Natural killer cell (primary cell): ENCODE results near the gene ADAMTS17. TPM values are rescaled to one million over a fixed set of nuclear protein-coding genes. Genes with fewer than 3 reads are reported as not detected.
"Not testable (repeated sequence)": the region's sequence is repeated elsewhere in the genome, so short reads cannot be mapped to it uniquely, and the experiment has no call there.

Experiments
- ATAC-seq, 3 donors: fragments of 150-1000 bp in 2 of 3; fragments of 200-7000 bp in 1 of 3; cut with Tn5 transposase; 1 replicate in 1 of 3; 2 replicates in 2 of 3; pipeline ENCODE4 v1.10.0; 2021; ENCODE audit warnings: mild to moderate bottlenecking in 2 of 3, moderate library complexity in 2 of 3
- DNase-seq, 2 donors: peaks; one replicate each; pipeline versions ENCODE4 v3.0.0 to v3.0.0-alpha.2; 2013 to 2021; ENCODE audit warnings: mixed read lengths in 1 of 2
- H3K27ac ChIP-seq: one replicate; pipeline ENCODE4 v1.5.1; 2013; ENCODE audit warnings: mild to moderate bottlenecking, low read length
- H3K27me3 ChIP-seq: one replicate; pipeline ENCODE4 v1.6.1; 2013; ENCODE audit warnings: low read length; ENCODE audit not compliant: control insufficient read depth, insufficient read depth
- H3K36me3 ChIP-seq: one replicate; pipeline ENCODE4 v1.6.1; 2013; ENCODE audit warnings: low read length; ENCODE audit not compliant: control insufficient read depth, insufficient read depth
- H3K4me1 ChIP-seq: one replicate; pipeline ENCODE4 v1.6.1; 2013; ENCODE audit warnings: low read length; ENCODE audit not compliant: control insufficient read depth, insufficient read depth
- H3K4me3 ChIP-seq: one replicate; pipeline ENCODE4 v1.5.1; 2013; ENCODE audit warnings: low read length
- H3K9me3 ChIP-seq: one replicate; pipeline ENCODE4 v1.6.1; 2013; ENCODE audit warnings: low read length; ENCODE audit not compliant: control insufficient read depth, insufficient read depth
- H3K27ac Mint-ChIP-seq, 2 donors: one replicate each; pipeline ENCODE4 v1.8.0; 2022; ENCODE audit warnings: mild to moderate bottlenecking in 2 of 2, mixed read lengths in 2 of 2, moderate library complexity in 1 of 2
- H3K27me3 Mint-ChIP-seq, 2 donors: one replicate each; pipeline ENCODE4 v1.8.0; 2022; ENCODE audit warnings: low read depth in 2 of 2, mixed read lengths in 2 of 2
- H3K36me3 Mint-ChIP-seq: one replicate; pipeline ENCODE4 v1.8.0; 2022; ENCODE audit warnings: mixed read lengths
- H3K4me1 Mint-ChIP-seq, 2 donors: one replicate each; pipeline ENCODE4 v1.8.0; 2022; ENCODE audit warnings: mixed read lengths in 2 of 2
- H3K4me3 Mint-ChIP-seq: one replicate; pipeline ENCODE4 v1.8.0; 2022; ENCODE audit warnings: mild to moderate bottlenecking, moderate library complexity, mixed read lengths
- H3K9me3 Mint-ChIP-seq, 2 donors: one replicate each; pipeline ENCODE4 v1.8.0; 2022; ENCODE audit warnings: mixed read lengths in 2 of 2
- CTCF ChIP-seq: fragments of 200-600 bp; IDR thresholded peaks from one replicate; pipeline ENCODE4 v1.8.0; 2022; ENCODE audit warnings: antibody characterized with exemption
- WGBS: methylation state at CpG from one replicate; pipeline ENCODE4 v1.1.7; 2013; ENCODE audit warnings: missing lambda C conversion rate; ENCODE audit not compliant: insufficient coverage; 5-methylcytosine and 5-hydroxymethylcytosine counted together
- intact Hi-C: fragments of 100-400 bp; cut with micrococcal nuclease; formaldehyde crosslinking; loops from one replicate; pipeline ENCODE4 v1.14.2; 2022
- total RNA-seq, 4 donors: library from RNA; stranded (reverse); fragments of 120-200 nt in 1 of 4; gene quantifications; one replicate each; pipeline versions ENCODE4 v1.2.3 to v1.2.4, GENCODE V29; 2013 to 2022

Gene ADAMTS17
- total RNA-seq, 3 donors from 2014 or later (not counting 1 experiment from before 2014, with no cell fraction given) = 4.8 to 9.5 (median 5.3) TPM

GRCh38 chr15:99981839-99982658 lies 359.7 kb downstream of the ADAMTS17 start:
- H3K27ac ChIP-seq = no peak overlapping the region
- no peaks in the 10 kb centered on the region for H3K9me3 ChIP-seq
- Mint-ChIP-seq H3K36me3 (no peaks in the 10 kb centered on the region), H3K4me3 (no peak overlapping the region), H3K4me1 (no peaks in the 10 kb centered on the region), H3K27ac (no peak overlapping the region), H3K27me3 (peaks cover 6 to 28% of the 10 kb centered on the region in 2 donors), H3K9me3 (no peaks in the 10 kb centered on the region)
- no peak for TF ChIP-seq CTCF
- no peak for DNase-seq
- 75% methylated on average over 16 of the region's 16 CpGs for WGBS
- peaks cover 7% of the 10 kb centered on the region for H3K4me1 ChIP-seq
- no peaks in the 10 kb centered on the region for H3K36me3 ChIP-seq
- H3K27me3 ChIP-seq = peaks cover 3% of the 10 kb centered on the region
- H3K4me3 ChIP-seq = no peak overlapping the region
- no peak for ATAC-seq
- intact Hi-C loops = no loop called here

GRCh38 chr15:99981191-99981647 lies 360.6 kb downstream of the ADAMTS17 start:
- Mint-ChIP-seq H3K36me3 (no peaks in the 10 kb centered on the region), H3K27me3 (peaks cover 6 to 28% of the 10 kb centered on the region in 2 donors), H3K27ac (no peak overlapping the region), H3K9me3 (no peaks in the 10 kb centered on the region), H3K4me3 (no peak overlapping the region), H3K4me1 (no peaks in the 10 kb centered on the region)
- H3K4me3 ChIP-seq = no peak overlapping the region
- 63% methylated on average over 1 of the region's 1 CpG for WGBS
- peaks cover 7% of the 10 kb centered on the region for H3K4me1 ChIP-seq
- no peaks in the 10 kb centered on the region for H3K9me3 ChIP-seq
- H3K36me3 ChIP-seq = no peaks in the 10 kb centered on the region
- peaks cover 3% of the 10 kb centered on the region for H3K27me3 ChIP-seq
- intact Hi-C loops = no loop called here
- no peak overlapping the region for H3K27ac ChIP-seq
- DNase-seq (no peak), ATAC-seq (no peak)
- no peak for TF ChIP-seq CTCF

GRCh38 chr15:99980752-99981151 lies 361.0 kb downstream of the ADAMTS17 start:
- H3K27me3 Mint-ChIP-seq = peaks cover 6 to 28% of the 10 kb centered on the region in 2 donors
- intact Hi-C loops = no loop called here
- ATAC-seq (no peak), DNase-seq (no peak)
- no peak overlapping the region for H3K27ac Mint-ChIP-seq
- 82% methylated on average over 11 of the region's 12 CpGs for WGBS
- Histone ChIP-seq H3K4me1 (peaks cover 7% of the 10 kb centered on the region), H3K4me3 (no peak overlapping the region), H3K27ac (no peak overlapping the region), H3K36me3 (no peaks in the 10 kb centered on the region), H3K27me3 (peaks cover 3% of the 10 kb centered on the region), H3K9me3 (no peaks in the 10 kb centered on the region)
- H3K9me3 Mint-ChIP-seq = no peaks in the 10 kb centered on the region
- no peak overlapping the region for H3K4me3 Mint-ChIP-seq
- no peak for TF ChIP-seq CTCF
- H3K36me3 Mint-ChIP-seq = no peaks in the 10 kb centered on the region
- no peaks in the 10 kb centered on the region for H3K4me1 Mint-ChIP-seq

GRCh38 chr15:99979886-99980285 lies 361.9 kb downstream of the ADAMTS17 start:
- H3K9me3 Mint-ChIP-seq, ATAC-seq: not testable (repeated sequence)

More at GRCh38 chr15:99979886-99980285, 361.9 kb downstream of the ADAMTS17 start:
- H3K4me1 Mint-ChIP-seq, intact Hi-C loops, H3K4me3 ChIP-seq, H3K36me3 Mint-ChIP-seq, H3K27me3 ChIP-seq, H3K27ac ChIP-seq, H3K4me1 ChIP-seq, H3K27ac Mint-ChIP-seq, DNase-seq, H3K9me3 ChIP-seq, H3K4me3 Mint-ChIP-seq, H3K36me3 ChIP-seq: not testable (repeated sequence)
- WGBS = 89% methylated on average over 5 of the region's 5 CpGs
- H3K27me3 Mint-ChIP-seq = peaks cover 2 to 22% of the 10 kb centered on the region in 2 donors
